ENCODE measurements around the gene KAT6B. TPM values are rescaled to one million over a fixed set of nuclear protein-coding genes. Genes with fewer than 3 reads are reported as not detected.

Gene KAT6B
- total RNA-seq, 1 experiment from 2014 or later = 10.7 TPM

DNA sequence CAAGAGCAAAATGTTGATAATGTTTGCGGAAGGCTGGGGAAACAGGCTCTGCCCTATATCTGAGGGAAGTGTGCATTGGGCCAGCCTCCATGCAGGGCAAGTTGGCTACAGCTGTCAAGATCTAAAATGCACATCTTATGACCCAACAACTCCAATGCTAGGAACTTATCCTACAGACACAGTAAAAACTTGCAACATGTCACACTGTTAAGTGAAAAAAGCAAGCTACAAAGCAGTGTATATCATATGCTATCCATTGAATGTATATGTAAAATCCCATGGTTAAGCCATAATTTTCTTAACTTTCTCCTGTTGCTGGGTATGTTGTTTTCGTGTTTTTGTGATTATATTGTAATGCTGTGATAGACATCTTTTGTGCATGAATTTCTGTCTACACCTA lies 16.3 kb upstream of the KAT6B start:
- no peaks in the 10 kb centered on the region for H3K9me3 ChIP-seq (replicated peaks)
- no peak overlapping the region for H3K27ac ChIP-seq
- DNase-seq (ENCODE audit: low read depth in 1 of 2, low spot score in 2 of 2) = no peak
- no peaks in the 10 kb centered on the region for H3K36me3 ChIP-seq
- H3K27me3 ChIP-seq (replicated peaks) = no peaks in the 10 kb centered on the region
- H3K4me3 ChIP-seq = no peak overlapping the region
- H3K4me1 ChIP-seq (replicated peaks) = no peaks in the 10 kb centered on the region

DNA sequence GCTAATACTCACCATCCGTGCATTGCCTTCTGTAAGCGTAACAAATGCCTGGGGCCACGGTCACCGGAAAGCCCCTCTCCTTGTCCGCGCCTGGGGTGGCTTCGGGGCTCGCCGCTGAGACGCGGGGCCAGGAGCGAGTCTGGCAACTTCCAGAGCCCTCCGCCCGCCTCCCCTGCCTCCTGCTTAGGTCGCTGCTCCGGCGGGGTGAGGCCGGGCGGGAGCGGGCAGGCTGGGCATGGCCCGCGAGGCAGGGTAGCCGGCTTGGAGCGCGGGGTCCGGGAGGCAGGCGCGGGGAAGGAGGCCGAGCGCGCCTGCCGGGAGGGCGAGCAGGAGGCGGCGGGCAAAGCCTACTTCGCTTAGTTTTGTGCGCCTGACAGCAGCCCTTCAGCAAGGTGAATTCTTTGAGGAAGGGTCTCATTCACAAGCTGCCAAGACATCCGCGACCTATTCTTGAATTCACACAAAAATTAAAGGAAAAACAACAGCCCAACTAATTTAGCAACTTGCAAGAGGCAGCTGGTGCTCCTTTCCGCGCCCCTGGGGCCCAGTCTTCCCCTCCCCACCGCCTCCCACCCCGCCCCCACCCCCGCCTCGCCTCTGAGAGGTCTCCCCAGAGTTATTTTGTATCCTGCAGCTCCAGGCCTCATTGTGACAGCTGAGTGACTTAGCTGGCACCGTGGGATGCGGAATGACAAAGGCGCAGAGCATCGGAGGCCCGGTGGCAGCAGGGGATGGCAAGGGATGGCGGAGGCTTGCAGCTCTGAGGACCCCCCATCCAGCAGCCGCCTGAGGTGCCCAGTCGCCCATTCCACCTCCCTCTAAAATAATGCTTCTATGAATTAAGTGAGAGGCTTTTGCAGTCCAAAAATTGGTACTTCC lies 12.8 kb upstream of the KAT6B start:
- H3K36me3 ChIP-seq = no peaks in the 10 kb centered on the region

DNA sequence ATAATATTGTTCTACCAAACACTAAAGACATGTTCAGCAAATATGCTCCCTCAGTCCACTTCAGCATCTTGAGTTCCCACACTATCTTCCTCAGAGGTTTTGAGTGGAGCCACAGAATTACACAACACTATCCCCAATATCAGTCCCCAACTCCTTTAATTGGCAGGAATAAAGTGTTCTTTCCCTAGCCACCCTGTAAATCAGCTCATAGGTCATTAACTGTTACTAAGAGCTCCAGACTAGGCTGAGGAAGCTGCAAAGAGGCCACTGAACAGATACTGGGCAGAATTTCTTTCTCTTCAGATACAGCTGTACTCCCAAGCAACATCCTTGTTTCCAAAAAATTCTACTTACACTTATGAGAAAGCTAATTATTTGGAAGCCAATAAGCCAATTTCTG lies 11.6 kb upstream of the KAT6B start:
- H3K36me3 ChIP-seq = no peaks in the 10 kb centered on the region
- DNase-seq (ENCODE audit: low read depth in 1 of 2, low spot score in 2 of 2) = no peak
- peaks cover 10% of the 10 kb centered on the region; the same call in 1 of the 2 replicates for H3K9me3 ChIP-seq (replicated peaks)
- no peaks in the 10 kb centered on the region for H3K4me1 ChIP-seq (replicated peaks)
- no peak overlapping the region for H3K27ac ChIP-seq
- H3K27me3 ChIP-seq (replicated peaks) = no peaks in the 10 kb centered on the region
- no peak overlapping the region for H3K4me3 ChIP-seq

More for the DNA sequence above, 12.8 kb upstream of the KAT6B start:
- no peaks in the 10 kb centered on the region for H3K27me3 ChIP-seq (replicated peaks)
- peaks cover 10% of the 10 kb centered on the region; the same call in 1 of the 2 replicates for H3K9me3 ChIP-seq (replicated peaks)
- H3K27ac ChIP-seq = no peak overlapping the region
- no peak for DNase-seq (ENCODE audit: low read depth in 1 of 2, low spot score in 2 of 2)
- H3K4me1 ChIP-seq (replicated peaks) = no peaks in the 10 kb centered on the region
- H3K4me3 ChIP-seq = no peak overlapping the region

DNA sequence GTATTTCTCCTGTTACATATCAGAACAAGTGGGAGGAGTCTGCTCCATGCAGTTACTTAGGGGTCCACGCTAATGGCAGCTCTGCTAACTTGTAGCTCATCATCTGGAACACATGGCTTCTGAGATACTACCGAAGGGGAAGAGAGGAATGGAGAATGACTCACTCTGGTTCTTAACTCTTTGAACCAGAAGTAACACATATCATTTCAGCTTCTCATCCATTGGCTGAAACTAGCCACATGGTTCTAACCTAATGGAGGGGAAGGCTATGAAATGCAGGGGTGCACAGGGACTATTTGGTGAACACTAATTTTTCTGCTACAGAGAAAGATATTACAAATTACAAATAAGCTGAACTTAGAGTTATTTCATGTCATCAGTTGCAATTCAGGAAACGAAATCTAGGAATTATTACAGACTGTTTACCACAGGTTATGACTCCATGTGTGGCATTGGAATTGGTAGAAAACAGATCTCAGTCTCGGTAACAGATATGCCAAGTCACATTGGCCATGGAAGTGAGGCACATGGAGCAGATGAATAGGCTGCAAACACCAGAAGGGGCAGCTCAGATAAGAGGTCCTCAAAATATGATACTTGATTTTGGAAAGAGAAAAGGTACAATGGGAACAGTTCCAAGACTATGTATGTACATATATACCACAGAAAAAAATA lies 9.4 kb upstream of the KAT6B start:
- H3K4me3 ChIP-seq = no peak overlapping the region
- no peaks in the 10 kb centered on the region for H3K4me1 ChIP-seq (replicated peaks)
- no peaks in the 10 kb centered on the region for H3K27me3 ChIP-seq (replicated peaks)
- no peak for DNase-seq (ENCODE audit: low read depth in 1 of 2, low spot score in 2 of 2)
- H3K9me3 ChIP-seq (replicated peaks) = peaks cover 10% of the 10 kb centered on the region; the same call in 1 of the 2 replicates
- no peak overlapping the region for H3K27ac ChIP-seq
- H3K36me3 ChIP-seq = no peaks in the 10 kb centered on the region

DNA sequence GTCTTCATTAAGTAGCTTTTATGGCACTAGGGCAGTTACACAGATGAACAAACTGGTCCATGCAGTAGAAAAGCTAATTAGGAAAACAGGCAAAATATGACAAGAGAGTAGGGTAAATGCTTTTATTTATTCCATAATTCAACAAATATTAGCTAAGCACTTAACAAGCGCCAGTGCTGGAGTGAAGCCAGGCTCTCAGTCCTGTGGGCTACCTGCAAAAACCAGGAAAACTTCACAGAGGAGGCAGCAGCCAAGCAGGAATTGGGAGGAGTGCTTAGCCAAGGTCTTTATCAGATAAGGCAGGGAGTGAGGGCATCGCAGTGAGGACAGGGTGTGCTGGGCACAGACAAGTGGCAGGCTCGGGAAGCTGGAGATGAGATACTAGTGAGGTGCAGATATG lies 4.9 kb upstream of the KAT6B start:
- no peak for DNase-seq (ENCODE audit: low read depth in 1 of 2, low spot score in 2 of 2)
- 0 out of 2 replicates have a peak, but pooled peaks cover 4% of the 10 kb centered on the region for H3K4me1 ChIP-seq (replicated peaks)
- no peaks in the 10 kb centered on the region for H3K36me3 ChIP-seq
- no peak overlapping the region for H3K4me3 ChIP-seq
- H3K27me3 ChIP-seq (replicated peaks) = no peaks in the 10 kb centered on the region
- no peak overlapping the region for H3K27ac ChIP-seq
- peaks cover 7% of the 10 kb centered on the region; the same call in 1 of the 2 replicates for H3K9me3 ChIP-seq (replicated peaks)

DNA sequence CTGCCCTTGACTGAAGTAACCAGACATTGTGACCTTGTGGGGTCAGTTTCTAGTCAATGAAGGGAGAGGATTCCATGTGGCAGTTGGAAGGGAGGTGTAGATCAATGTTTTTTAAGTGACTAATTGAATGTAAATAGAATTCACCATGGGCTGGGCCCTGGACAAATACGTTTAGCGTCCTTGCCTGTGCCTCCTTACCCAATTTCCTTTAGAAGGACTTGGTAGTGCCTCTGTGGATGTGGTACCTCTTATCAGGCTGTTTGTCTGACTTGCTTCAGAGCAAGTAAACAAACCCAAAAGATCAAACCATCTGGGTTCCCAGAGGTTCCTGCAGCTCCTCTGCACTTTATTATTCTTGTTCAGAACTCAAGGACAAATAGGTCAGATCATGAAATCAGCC lies 4.3 kb upstream of the KAT6B start:
- Histone ChIP-seq H3K36me3 (no peaks in the 10 kb centered on the region), H3K9me3 (replicated peaks) (peaks cover 1% of the 10 kb centered on the region; the same call in 1 of the 2 replicates), H3K4me3 (no peak overlapping the region), H3K4me1 (replicated peaks) (0 out of 2 replicates have a peak, but pooled peaks cover 4% of the 10 kb centered on the region), H3K27me3 (replicated peaks) (no peaks in the 10 kb centered on the region), H3K27ac (no peak overlapping the region)
- no peak for DNase-seq (ENCODE audit: low read depth in 1 of 2, low spot score in 2 of 2)

DNA sequence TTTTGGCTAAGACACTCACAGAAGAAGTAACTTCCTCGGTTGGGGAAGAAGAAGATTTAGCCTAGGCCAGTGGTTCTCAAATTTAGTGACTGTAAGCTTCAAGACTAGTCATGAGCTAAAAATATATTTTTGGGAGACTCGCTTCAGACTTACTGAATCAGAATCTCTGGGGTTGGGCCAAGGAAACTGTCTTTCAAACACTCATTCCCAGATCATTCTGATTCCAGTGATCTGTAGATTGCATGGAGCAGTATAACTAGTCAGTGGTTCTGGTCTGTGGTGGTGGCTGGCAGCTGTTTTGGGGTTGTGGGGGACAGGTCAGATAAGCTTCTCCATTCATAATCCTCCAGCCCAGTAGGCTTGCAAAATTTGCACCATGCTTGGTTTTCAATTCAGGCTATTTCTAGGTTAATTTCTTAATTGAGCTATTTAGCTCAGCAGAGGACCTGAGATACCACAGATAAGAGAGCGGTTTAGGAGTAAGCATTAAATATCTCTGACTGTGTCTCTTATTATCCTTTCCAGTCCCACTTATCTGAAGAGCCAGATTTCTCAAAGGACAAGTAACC lies 3.8 kb upstream of the KAT6B start:
- Histone ChIP-seq H3K36me3 (no peaks in the 10 kb centered on the region), H3K4me3 (no peak overlapping the region), H3K27ac (no peak overlapping the region), H3K4me1 (replicated peaks) (0 out of 2 replicates have a peak, but pooled peaks cover 4% of the 10 kb centered on the region), H3K9me3 (replicated peaks) (no peaks in the 10 kb centered on the region), H3K27me3 (replicated peaks) (no peaks in the 10 kb centered on the region)
- no peak for DNase-seq (ENCODE audit: low read depth in 1 of 2, low spot score in 2 of 2)

DNA sequence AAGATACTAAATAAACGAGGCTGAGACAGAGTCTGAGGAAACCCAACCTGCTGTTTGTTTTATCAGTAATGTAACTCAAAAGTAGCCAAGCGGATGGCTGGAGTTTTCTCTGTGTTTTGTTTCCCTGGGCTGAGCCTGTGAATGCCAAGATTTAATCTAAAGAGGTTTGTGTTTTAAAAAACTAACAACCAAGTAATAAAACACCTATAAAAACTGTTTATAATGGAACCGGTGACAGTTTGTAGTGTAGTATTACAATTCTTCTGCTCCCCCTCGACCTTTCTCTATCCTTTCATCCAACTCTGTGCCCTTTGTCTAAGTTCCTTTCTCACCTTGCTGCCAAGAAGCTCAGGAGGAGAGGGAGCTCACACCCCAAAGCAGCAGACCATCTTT lies 2.6 kb upstream of the KAT6B start:
- no peaks in the 10 kb centered on the region for H3K9me3 ChIP-seq (replicated peaks)
- H3K36me3 ChIP-seq = no peaks in the 10 kb centered on the region
- H3K4me3 ChIP-seq = no peak overlapping the region
- H3K4me1 ChIP-seq (replicated peaks) = 0 out of 2 replicates have a peak, but pooled peaks cover 4% of the 10 kb centered on the region
- DNase-seq (ENCODE audit: low read depth in 1 of 2, low spot score in 2 of 2) = no peak
- H3K27ac ChIP-seq = no peak overlapping the region
- no peaks in the 10 kb centered on the region for H3K27me3 ChIP-seq (replicated peaks)

DNA sequence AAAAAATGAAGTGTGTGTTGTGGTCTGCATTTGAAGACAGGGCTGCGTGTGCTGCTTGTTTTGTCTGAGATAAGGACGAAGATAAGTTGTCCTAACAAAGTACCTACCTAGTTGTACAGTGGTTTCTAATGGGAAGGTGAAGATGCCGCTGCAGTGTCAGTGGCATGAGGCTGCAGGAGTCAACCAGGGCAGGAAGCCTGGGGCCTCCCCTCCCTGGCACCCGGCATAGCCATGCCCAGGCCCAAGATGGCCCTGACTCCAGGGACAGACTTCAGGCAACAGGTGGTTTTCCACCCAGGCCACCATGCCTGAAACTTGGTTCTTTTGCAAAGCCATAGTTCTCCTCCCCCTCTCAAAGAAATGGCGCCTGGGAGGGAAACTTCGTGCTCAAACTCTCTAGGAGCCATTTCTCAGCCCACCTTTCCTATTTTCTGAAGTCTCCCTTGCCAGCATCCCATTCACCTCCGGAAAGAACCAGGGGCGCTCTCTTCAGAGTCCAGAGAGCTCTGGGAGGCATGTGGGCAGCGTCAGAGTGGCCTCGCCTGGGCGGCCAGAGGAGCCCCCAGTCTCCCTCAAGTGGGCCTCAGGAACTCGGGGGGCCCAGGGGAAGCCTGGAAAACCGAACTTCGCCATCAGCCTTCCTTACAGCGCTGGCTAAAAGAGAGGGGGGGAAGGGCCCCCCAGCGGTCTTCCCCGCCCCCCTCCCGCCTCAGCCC lies 2.1 kb upstream of the KAT6B start:
- H3K4me3 ChIP-seq = peak overlapping the region; percentile 68
- no peaks in the 10 kb centered on the region for H3K27me3 ChIP-seq (replicated peaks)
- no peaks in the 10 kb centered on the region for H3K9me3 ChIP-seq (replicated peaks)
- H3K4me1 ChIP-seq (replicated peaks) = 0 out of 2 replicates have a peak, but pooled peaks cover 4% of the 10 kb centered on the region
- no peak overlapping the region for H3K27ac ChIP-seq
- no peak for DNase-seq (ENCODE audit: low read depth in 1 of 2, low spot score in 2 of 2)
- H3K36me3 ChIP-seq = no peaks in the 10 kb centered on the region

DNA sequence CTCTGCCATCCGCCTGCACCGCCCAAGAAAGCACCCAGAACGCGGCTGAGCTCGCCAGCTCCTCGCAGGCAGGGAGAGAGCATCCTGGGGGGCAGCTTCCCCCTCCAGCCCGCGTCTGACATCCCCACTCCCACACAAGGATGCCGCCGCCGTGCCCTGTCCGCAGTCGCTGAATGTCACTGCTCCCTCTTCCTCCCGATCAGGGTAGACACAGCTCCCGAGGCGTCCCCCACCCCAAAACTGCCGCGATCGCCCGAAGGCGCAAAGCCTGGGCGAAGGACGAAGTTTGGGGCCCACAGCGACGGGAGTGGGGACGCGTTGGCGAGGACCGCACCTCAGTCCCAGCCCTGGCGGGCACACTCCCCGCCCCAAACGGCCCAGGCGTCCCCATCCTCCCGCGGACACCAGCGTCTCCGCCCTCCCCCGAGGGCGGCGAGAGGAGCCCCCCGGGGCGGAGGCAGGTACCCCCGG lies 1.5 kb upstream of the KAT6B start:
- H3K4me1 ChIP-seq (replicated peaks) = 0 out of 2 replicates have a peak, but pooled peaks cover 4% of the 10 kb centered on the region
- peak overlapping the region; percentile 68 for H3K4me3 ChIP-seq
- H3K27me3 ChIP-seq (replicated peaks) = no peaks in the 10 kb centered on the region
- H3K36me3 ChIP-seq = no peaks in the 10 kb centered on the region
- H3K9me3 ChIP-seq (replicated peaks) = no peaks in the 10 kb centered on the region
- peak; percentile 36 to 44 for DNase-seq (ENCODE audit: low read depth in 1 of 2, low spot score in 2 of 2)
- no peak overlapping the region for H3K27ac ChIP-seq

DNA sequence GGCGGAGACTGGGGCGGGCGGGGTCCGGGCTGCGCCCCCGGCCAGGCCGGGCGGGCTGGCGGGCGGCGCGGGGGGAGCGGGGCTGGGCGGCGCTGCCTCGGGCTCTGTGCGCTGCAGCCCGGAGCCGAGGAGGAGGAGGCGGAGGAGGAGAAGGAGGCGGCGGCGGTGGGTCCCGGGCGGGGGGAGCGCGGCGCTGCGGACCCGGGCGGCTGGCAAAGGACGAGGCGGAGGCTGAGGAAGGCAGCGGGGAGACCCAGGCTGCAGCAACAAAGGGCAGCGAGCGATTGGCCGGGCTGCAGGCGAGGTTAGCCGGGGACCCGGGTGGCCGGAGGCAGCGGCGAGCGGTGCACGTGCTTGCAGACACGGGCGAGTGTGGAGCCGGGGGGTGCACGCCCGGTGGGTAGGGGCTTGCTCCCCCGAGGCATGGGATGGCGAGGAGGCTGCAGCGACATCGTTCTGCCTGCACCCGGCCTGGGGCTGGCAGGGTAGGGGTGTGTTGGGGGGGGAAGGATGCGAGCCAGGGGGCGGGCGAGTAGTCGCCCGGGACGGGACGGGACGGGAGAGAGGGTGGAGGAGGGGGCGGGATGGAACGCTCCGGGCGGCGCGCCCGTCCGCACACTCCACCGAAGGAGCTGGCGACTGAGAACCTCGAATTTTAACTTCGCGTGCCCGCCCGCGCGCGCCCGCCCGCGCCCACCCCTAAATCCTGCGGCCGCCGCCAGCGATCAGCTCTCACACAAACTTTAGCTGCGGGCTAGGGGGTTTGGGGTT lies 844 bp upstream of the KAT6B start:
- Histone ChIP-seq H3K36me3 (no peaks in the 10 kb centered on the region), H3K4me1 (replicated peaks) (0 out of 2 replicates have a peak, but pooled peaks cover 4% of the 10 kb centered on the region), H3K27ac (no peak overlapping the region), H3K27me3 (replicated peaks) (no peaks in the 10 kb centered on the region), H3K4me3 (peak overlapping the region; percentile 68), H3K9me3 (replicated peaks) (no peaks in the 10 kb centered on the region)
- DNase-seq (ENCODE audit: low read depth in 1 of 2, low spot score in 2 of 2) = peak in 1 of 2 experiments; percentile 58

DNA sequence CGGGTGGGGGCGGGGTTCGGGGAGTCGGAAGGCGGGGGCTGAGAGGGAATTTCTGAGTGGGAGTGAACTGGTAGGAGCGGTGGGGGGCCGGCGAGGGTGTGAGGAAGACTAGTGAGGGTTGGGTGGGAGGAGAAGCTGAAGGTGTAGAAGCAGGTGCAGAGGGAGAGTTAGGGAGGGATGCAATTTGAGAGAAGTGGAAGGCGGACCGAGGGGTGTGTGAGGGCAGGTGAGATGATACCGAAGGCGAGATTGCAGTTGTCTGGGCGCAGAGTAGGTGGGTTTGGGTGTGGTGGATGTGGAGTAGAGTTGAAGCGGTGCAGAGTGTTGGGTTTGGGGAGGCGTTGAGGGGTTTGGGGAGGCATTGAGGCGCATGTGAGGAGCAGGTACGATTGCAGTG lies 643 bp downstream of the KAT6B start:
- Histone ChIP-seq H3K4me1 (replicated peaks) (0 out of 2 replicates have a peak, but pooled peaks cover 4% of the 10 kb centered on the region), H3K27ac (no peak overlapping the region), H3K9me3 (replicated peaks) (no peaks in the 10 kb centered on the region), H3K27me3 (replicated peaks) (no peaks in the 10 kb centered on the region), H3K4me3 (peak overlapping the region; percentile 68), H3K36me3 (no peaks in the 10 kb centered on the region)
- no peak for DNase-seq (ENCODE audit: low read depth in 1 of 2, low spot score in 2 of 2)

All from SJSA1 (cell line).